OCI-LY1 (cell line): ENCODE results near the gene GATC.

Experiments
- EZH2 ChIP-seq: fragments of 200-600 bp; sonication (generic), shearing (Covaris generic); IDR thresholded peaks from 2 replicates; pipeline ENCODE4 v1.8.0; 2017; ENCODE audit warnings: borderline replicate concordance, mixed run types, mild to moderate bottlenecking, antibody characterized with exemption, low read length, moderate library complexity, mixed read lengths
- TF ChIP-seq, protein P1 (sequence below): fragments of 200-600 bp; sonication (generic), shearing (Covaris generic); IDR thresholded peaks from 2 replicates; pipeline ENCODE4 v1.5.1; 2017; ENCODE audit warnings: mild to moderate bottlenecking, antibody characterized with exemption, low read length, moderate library complexity, mixed read lengths

GRCh38 chr12:120473807-120474615 lies 27.8 kb downstream of the GATC start:
- TF ChIP-seq, protein P1, sequence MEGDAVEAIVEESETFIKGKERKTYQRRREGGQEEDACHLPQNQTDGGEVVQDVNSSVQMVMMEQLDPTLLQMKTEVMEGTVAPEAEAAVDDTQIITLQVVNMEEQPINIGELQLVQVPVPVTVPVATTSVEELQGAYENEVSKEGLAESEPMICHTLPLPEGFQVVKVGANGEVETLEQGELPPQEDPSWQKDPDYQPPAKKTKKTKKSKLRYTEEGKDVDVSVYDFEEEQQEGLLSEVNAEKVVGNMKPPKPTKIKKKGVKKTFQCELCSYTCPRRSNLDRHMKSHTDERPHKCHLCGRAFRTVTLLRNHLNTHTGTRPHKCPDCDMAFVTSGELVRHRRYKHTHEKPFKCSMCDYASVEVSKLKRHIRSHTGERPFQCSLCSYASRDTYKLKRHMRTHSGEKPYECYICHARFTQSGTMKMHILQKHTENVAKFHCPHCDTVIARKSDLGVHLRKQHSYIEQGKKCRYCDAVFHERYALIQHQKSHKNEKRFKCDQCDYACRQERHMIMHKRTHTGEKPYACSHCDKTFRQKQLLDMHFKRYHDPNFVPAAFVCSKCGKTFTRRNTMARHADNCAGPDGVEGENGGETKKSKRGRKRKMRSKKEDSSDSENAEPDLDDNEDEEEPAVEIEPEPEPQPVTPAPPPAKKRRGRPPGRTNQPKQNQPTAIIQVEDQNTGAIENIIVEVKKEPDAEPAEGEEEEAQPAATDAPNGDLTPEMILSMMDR: no peak
- TF ChIP-seq EZH2: no peak
